Measurements from ENCODE around the gene NUP210.
"Not testable (repeated sequence)": the region's sequence is repeated elsewhere in the genome, so short reads cannot be mapped to it uniquely, and the experiment has no call there.

NUP210 gene

GRCh38 chr3:13406190-13406589 lies 13.9 kb downstream of the NUP210 start:
- DNase-seq (ENCODE audit: low spot score) (no peak), FAIRE-seq (no peak)

DNA sequence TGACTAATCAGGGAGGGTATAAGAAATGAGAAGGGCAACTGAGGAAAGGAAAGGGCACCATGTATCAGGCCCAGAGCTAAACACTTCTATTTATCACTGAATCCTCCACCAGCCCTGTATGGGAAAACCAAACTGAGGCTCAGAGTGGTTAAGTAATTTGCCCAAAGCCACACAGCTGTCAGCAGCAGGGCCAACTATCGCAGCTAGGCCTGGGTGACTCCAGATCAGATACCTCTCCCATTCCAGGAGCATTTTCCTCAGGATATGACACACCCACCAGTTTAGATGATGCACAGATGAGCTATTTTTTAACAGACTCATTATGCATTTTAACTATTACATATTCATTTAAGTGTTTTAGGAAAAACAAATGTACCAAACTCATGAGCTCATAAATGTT lies 14.5 kb downstream of the NUP210 start:
- DNase-seq (ENCODE audit: low spot score) (no peak), FAIRE-seq (no peak)

DNA sequence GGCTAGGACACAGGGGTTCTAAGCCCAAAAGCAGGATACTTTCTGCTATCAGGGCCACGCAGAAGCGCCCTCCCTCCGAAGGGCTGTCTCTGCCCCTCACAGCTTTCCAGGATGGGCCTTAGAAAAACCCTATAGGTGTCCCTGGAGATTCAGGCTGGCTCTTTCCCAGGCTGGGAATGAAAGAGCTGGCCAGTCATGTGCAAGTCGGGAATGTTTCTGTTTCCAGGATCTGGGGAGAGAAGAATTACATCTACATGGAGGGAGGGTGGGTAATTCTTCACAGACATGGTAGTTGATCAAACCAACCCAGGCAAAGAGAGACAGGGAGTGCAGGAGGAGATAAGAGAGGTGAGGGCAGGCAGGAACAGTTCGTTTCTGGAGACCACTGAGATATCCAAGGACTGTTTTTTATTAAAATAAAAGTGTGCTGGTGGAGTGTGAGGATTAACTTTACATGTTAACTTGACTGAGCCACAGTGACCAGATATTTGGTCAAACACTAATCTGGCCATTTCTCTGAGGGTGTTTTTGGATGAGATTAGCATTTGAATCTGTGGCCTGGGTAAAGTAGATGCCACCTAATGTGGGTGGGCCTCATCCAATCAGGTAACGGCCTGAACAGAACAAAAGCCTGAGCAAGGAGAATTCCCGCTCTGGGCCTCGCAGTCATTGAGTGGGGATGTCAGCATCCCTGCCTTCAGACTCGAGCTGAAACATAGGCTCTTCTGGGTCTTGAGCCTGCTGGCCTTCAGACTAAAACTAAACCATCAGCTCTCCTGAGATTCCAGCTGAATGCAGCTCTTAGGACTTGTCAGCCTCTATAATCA lies 15.3 kb downstream of the NUP210 start:
- DNase-seq (ENCODE audit: low spot score) (no peak), FAIRE-seq (no peak)

GRCh38 chr3:13403847-13404246 lies 16.3 kb downstream of the NUP210 start:
- DNase-seq (ENCODE audit: low spot score) (no peak), FAIRE-seq (no peak)

DNA sequence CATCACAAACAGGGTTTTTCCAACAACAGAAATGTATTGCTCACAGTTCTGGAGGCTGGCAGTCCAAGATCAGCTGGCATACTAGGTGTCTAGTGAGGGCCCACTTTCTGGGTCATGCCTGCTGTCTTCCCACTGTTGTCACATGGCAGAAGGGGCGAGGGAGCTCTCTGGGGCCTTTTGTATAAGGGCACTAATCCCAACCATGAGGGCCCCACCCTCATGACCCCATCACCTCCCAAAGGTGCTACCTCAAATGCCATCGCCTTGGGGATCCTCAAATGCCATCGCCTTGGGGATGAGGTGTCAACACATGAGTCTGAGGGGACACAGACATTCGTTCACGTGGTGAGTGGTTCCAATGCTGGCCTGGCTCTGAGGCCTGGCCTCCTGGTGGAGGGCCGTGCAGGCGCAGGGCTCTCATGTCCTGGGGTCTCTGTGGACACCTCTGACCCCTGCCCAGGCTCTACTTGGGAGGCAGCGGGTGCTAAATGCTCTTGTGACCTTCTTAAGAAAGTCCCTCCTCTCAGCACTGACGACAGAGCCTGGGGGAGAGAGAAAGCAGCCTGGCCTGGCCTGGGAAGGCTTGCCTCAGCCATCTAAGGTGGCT lies 16.8 kb downstream of the NUP210 start:
- no peak for FAIRE-seq
- no peak for DNase-seq (ENCODE audit: low spot score)

- FAIRE-seq (no peak), DNase-seq (ENCODE audit: low spot score) (no peak)
These were observed 19.0 kb downstream of the NUP210 start for GRCh38 chr3:13401149-13401548.

- no peak for FAIRE-seq
- no peak for DNase-seq (ENCODE audit: low spot score)
These were observed 19.9 kb downstream of the NUP210 start for GRCh38 chr3:13400114-13400673.

GRCh38 chr3:13399603-13400002 lies 20.5 kb downstream of the NUP210 start:
- DNase-seq (ENCODE audit: low spot score) (no peak), FAIRE-seq (no peak)

DNA sequence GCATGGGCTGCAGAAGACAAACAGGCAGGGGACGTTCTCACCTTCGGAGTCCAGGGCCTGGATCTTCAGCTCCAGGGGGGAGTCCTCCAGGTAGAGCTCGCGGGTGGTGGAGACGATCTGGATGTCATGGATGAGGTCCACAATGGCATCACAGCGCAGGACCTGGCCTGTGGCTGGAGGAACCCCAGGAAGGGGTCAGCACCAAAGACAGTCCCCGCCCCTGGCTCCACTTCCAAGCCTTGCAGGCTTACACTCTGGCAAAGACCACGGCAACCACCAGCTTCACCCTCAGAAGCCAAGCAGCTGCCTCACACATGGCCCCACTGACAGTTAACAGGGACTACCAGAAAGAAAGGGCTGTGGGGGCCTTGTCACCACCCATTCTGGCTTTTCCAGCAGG lies 22.8 kb downstream of the NUP210 start:
- DNase-seq (ENCODE audit: low spot score), result no peak
- no peak for FAIRE-seq

DNA sequence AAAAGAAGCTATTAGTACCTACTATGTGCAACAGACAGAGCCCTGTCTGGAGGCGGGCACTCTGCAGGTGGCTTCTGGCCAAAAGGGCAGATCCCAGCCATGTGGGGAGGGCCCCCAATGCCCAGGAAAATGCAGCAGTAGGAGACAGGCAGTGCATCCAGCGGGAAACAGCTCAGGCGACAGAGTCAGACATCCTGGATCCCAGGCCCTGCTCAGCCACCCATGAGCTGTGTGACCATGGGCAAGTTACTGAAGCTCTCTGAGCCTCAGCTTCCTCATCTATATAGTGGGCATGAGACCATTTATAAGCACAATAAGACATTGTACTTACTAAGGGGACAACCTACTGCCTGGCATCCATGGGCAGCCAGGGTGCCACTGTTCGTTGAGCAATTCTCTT lies 25.8 kb downstream of the NUP210 start:
- DNase-seq (ENCODE audit: low spot score), result no peak
- FAIRE-seq, result no peak

GRCh38 chr3:13393427-13394360 lies 26.4 kb downstream of the NUP210 start:
- FAIRE-seq, result no peak
- no peak for DNase-seq (ENCODE audit: low spot score)

- FAIRE-seq (no peak), DNase-seq (ENCODE audit: low spot score) (no peak)
These were observed 28.8 kb downstream of the NUP210 start for GRCh38 chr3:13391308-13391707.

DNA sequence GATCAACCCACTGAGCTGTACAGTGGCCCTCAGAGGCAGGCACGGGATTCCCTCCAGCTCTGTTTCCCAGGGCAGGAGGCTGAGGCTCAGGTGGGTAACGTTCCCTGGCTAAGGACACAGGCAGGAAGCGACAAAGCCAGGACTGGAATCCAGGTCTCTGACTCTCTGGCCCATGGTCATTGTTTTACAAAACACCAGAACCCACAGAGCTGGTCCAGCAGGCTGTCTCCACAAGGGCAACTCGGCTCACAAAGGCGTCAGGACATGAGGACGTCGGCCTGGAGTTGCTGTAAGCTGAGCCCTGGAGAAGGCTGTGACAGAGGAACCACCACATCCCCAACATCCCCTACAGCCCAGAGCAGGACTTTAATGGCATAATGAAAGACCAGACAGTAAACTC lies 30.7 kb downstream of the NUP210 start:
- DNase-seq (ENCODE audit: low spot score) (no peak), FAIRE-seq (no peak)

- FAIRE-seq, result no peak
- DNase-seq (ENCODE audit: low spot score), result no peak
These were observed 31.3 kb downstream of the NUP210 start for GRCh38 chr3:13388816-13389215.

GRCh38 chr3:13385373-13385965 lies 34.7 kb downstream of the NUP210 start:
- DNase-seq (ENCODE audit: low spot score) (no peak), FAIRE-seq (no peak)

- DNase-seq (ENCODE audit: low spot score), result no peak
- FAIRE-seq, result no peak
These were observed 39.2 kb downstream of the NUP210 start for GRCh38 chr3:13380971-13381370.

DNA sequence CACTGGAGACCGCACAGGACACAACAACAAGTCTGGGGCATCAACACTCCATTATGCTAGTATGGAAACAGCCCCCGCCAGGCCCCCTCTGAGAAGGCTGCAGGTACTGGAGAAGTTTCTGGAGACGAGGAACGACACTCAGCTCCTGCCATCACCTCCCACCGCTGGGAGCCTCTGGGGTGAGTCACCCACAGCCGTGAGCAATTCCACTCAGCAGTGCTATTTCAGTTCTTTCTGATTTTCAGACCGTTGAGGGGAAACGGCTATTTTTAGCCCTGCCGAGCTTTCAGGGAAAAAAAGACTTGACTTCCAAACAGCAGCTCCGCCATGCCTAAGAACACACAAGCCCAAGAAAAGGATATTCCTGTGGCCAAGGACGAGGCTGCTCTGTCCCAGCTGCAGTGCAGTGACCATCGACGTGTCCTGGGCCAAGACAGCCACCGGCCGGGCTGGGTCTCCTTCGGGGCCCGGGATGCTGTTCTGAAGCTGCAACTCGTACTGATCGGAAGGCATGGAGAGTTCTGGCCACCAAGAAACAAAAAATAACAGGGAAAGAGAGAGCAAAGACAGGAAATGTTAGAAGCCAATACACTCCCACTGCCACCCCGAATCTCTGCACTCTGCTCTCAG lies 40.8 kb downstream of the NUP210 start:
- FAIRE-seq, result peak; percentile 66
- DNase-seq (ENCODE audit: low spot score), result peak; percentile 55

DNA sequence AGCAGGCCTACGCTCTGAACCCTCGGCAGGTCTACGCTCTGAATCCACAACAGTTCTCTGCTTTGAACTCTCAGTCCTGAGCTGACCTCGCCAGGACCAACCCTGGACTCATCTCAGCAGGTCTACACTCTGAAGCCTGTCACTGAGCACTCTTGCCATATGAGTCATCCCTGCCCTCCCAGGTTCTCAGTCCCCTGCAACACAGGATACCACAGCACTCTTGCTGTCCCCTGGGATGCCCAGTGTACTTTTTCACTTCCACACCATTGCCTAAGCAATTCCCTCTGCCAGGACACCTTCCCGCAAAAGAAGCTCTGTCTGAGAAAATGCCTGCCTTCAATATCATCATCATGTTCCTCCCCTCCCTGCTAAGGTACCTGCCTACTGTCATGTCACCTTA lies 42.0 kb downstream of the NUP210 start:
- DNase-seq (ENCODE audit: low spot score), result peak; percentile 51
- no peak for FAIRE-seq

- FAIRE-seq; DNase-seq (ENCODE audit: low spot score): not testable (repeated sequence)
These were observed 42.4 kb downstream of the NUP210 start for GRCh38 chr3:13377741-13378140.

- DNase-seq (ENCODE audit: low spot score) (no peak), FAIRE-seq (no peak)
These were observed 43.1 kb downstream of the NUP210 start for GRCh38 chr3:13377021-13377420.

DNA sequence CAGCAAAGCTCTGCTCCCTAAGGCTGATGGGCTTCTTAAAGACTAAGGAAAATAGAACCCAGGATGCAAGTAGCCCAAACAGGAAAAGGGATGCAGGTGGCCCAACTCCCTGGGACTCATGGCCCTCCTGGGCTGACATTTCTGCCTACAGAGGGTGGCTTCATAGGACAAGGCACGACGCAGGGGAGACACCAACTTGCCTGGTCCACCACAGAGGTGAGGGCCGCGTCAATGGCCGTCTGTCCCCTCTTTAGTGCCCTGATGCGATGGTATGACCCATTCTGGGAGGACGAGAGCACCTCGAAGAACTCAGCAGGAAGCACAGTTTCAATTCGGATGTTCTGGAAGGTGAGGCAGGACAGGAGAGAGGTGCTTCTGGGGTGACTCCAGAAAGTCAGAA lies 44.0 kb downstream of the NUP210 start:
- FAIRE-seq (no peak), DNase-seq (ENCODE audit: low spot score) (no peak)

All from RCC 7860 (cell line).